Activated naive CD8-positive, alpha-beta T cell (primary cell): ENCODE data around the gene NEDD1.

Source experiments
- H3K27ac Mint-ChIP-seq: one replicate; pipeline ENCODE4 v1.8.0; 2021; ENCODE audit warnings: mixed read lengths
- H3K27me3 Mint-ChIP-seq: one replicate; pipeline ENCODE4 v1.8.0; 2021; ENCODE audit warnings: mixed read lengths
- H3K36me3 Mint-ChIP-seq: one replicate; pipeline ENCODE4 v1.8.0; 2021; ENCODE audit warnings: mixed read lengths
- H3K4me1 Mint-ChIP-seq: one replicate; pipeline ENCODE4 v1.8.0; 2021; ENCODE audit warnings: low read depth, mixed read lengths
- H3K4me3 Mint-ChIP-seq: one replicate; pipeline ENCODE4 v1.8.0; 2021; ENCODE audit warnings: mild to moderate bottlenecking, mixed read lengths
- H3K9me3 Mint-ChIP-seq: one replicate; pipeline ENCODE4 v1.8.0; 2021; ENCODE audit warnings: low read depth, mixed read lengths

Gene NEDD1

GRCh38 chr12:96948782-96949181 lies 41.7 kb downstream of the NEDD1 start:
- peaks cover 4% of the 10 kb centered on the region for H3K9me3 Mint-ChIP-seq
- H3K27ac Mint-ChIP-seq = no peak overlapping the region
- H3K4me1 Mint-ChIP-seq = no peaks in the 10 kb centered on the region
- no peaks in the 10 kb centered on the region for H3K27me3 Mint-ChIP-seq
- peaks cover 41% of the 10 kb centered on the region for H3K36me3 Mint-ChIP-seq
- no peak overlapping the region for H3K4me3 Mint-ChIP-seq

- no peaks in the 10 kb centered on the region for H3K36me3 Mint-ChIP-seq
- H3K9me3 Mint-ChIP-seq = no peaks in the 10 kb centered on the region
- no peak overlapping the region for H3K4me3 Mint-ChIP-seq
- peaks cover 6% of the 10 kb centered on the region for H3K27me3 Mint-ChIP-seq
- no peaks in the 10 kb centered on the region for H3K4me1 Mint-ChIP-seq
- no peak overlapping the region for H3K27ac Mint-ChIP-seq
Measured at GRCh38 chr12:96979532-96979931, 72.5 kb downstream of the NEDD1 start.

GRCh38 chr12:96980991-96981414 lies 73.9 kb downstream of the NEDD1 start:
- no peak overlapping the region for H3K4me3 Mint-ChIP-seq
- H3K4me1 Mint-ChIP-seq = no peaks in the 10 kb centered on the region
- H3K36me3 Mint-ChIP-seq = no peaks in the 10 kb centered on the region
- no peak overlapping the region for H3K27ac Mint-ChIP-seq
- no peaks in the 10 kb centered on the region for H3K9me3 Mint-ChIP-seq
- peaks cover 6% of the 10 kb centered on the region for H3K27me3 Mint-ChIP-seq

GRCh38 chr12:96981911-96982310 lies 74.9 kb downstream of the NEDD1 start:
- H3K4me1 Mint-ChIP-seq = peaks cover 2% of the 10 kb centered on the region
- peaks cover 8% of the 10 kb centered on the region for H3K27me3 Mint-ChIP-seq
- no peaks in the 10 kb centered on the region for H3K36me3 Mint-ChIP-seq
- no peak overlapping the region for H3K4me3 Mint-ChIP-seq
- no peaks in the 10 kb centered on the region for H3K9me3 Mint-ChIP-seq
- H3K27ac Mint-ChIP-seq = no peak overlapping the region

- no peak overlapping the region for H3K27ac Mint-ChIP-seq
Measured at GRCh38 chr12:96982671-96983070, 75.6 kb downstream of the NEDD1 start.

GRCh38 chr12:96985515-96986362 lies 78.7 kb downstream of the NEDD1 start:
- Mint-ChIP-seq H3K4me1 (peaks cover 2% of the 10 kb centered on the region), H3K36me3 (no peaks in the 10 kb centered on the region), H3K27ac (no peak overlapping the region), H3K4me3 (peak overlapping the region; percentile 72), H3K27me3 (peaks cover 21% of the 10 kb centered on the region), H3K9me3 (no peaks in the 10 kb centered on the region)

More at GRCh38 chr12:96982671-96983070, 75.6 kb downstream of the NEDD1 start:
- peaks cover 2% of the 10 kb centered on the region for H3K4me1 Mint-ChIP-seq
- H3K9me3 Mint-ChIP-seq = no peaks in the 10 kb centered on the region
- no peaks in the 10 kb centered on the region for H3K36me3 Mint-ChIP-seq
- H3K27me3 Mint-ChIP-seq = peaks cover 8% of the 10 kb centered on the region
- H3K4me3 Mint-ChIP-seq = no peak overlapping the region

GRCh38 chr12:96986883-96987523 lies 79.9 kb downstream of the NEDD1 start:
- H3K9me3 Mint-ChIP-seq = no peaks in the 10 kb centered on the region
- H3K27me3 Mint-ChIP-seq = peaks cover 18% of the 10 kb centered on the region
- H3K27ac Mint-ChIP-seq = no peak overlapping the region
- H3K36me3 Mint-ChIP-seq = no peaks in the 10 kb centered on the region
- peaks cover 2% of the 10 kb centered on the region for H3K4me1 Mint-ChIP-seq
- peak overlapping the region; percentile 72 for H3K4me3 Mint-ChIP-seq

- Mint-ChIP-seq H3K4me1 (peaks cover 2% of the 10 kb centered on the region), H3K9me3 (no peaks in the 10 kb centered on the region), H3K27me3 (peaks cover 20% of the 10 kb centered on the region), H3K36me3 (no peaks in the 10 kb centered on the region), H3K4me3 (no peak overlapping the region), H3K27ac (no peak overlapping the region)
Measured at GRCh38 chr12:96988919-96989318, 81.9 kb downstream of the NEDD1 start.

- Mint-ChIP-seq H3K36me3 (no peaks in the 10 kb centered on the region), H3K9me3 (no peaks in the 10 kb centered on the region), H3K4me1 (peaks cover 2% of the 10 kb centered on the region), H3K27me3 (peaks cover 20% of the 10 kb centered on the region), H3K27ac (no peak overlapping the region), H3K4me3 (no peak overlapping the region)
Measured at GRCh38 chr12:96989916-96990315, 82.9 kb downstream of the NEDD1 start.

GRCh38 chr12:96994900-96995299 lies 87.8 kb downstream of the NEDD1 start:
- no peaks in the 10 kb centered on the region for H3K4me1 Mint-ChIP-seq
- H3K9me3 Mint-ChIP-seq = no peaks in the 10 kb centered on the region
- peaks cover 19% of the 10 kb centered on the region for H3K27me3 Mint-ChIP-seq
- no peak overlapping the region for H3K4me3 Mint-ChIP-seq
- no peak overlapping the region for H3K27ac Mint-ChIP-seq
- H3K36me3 Mint-ChIP-seq = no peaks in the 10 kb centered on the region

- Mint-ChIP-seq H3K27ac (no peak overlapping the region), H3K4me3 (no peak overlapping the region), H3K4me1 (no peaks in the 10 kb centered on the region), H3K27me3 (peaks cover 19% of the 10 kb centered on the region), H3K36me3 (no peaks in the 10 kb centered on the region), H3K9me3 (no peaks in the 10 kb centered on the region)
Measured at GRCh38 chr12:96995861-96996260, 88.8 kb downstream of the NEDD1 start.

GRCh38 chr12:96997797-96998484 lies 90.9 kb downstream of the NEDD1 start:
- no peak overlapping the region for H3K27ac Mint-ChIP-seq
- H3K9me3 Mint-ChIP-seq = no peaks in the 10 kb centered on the region
- H3K4me3 Mint-ChIP-seq = no peak overlapping the region
- peaks cover 16% of the 10 kb centered on the region for H3K27me3 Mint-ChIP-seq
- H3K4me1 Mint-ChIP-seq = no peaks in the 10 kb centered on the region
- no peaks in the 10 kb centered on the region for H3K36me3 Mint-ChIP-seq

GRCh38 chr12:97003276-97003675 lies 96.2 kb downstream of the NEDD1 start:
- Mint-ChIP-seq H3K4me3 (no peak overlapping the region), H3K36me3 (no peaks in the 10 kb centered on the region), H3K27ac (no peak overlapping the region), H3K9me3 (no peaks in the 10 kb centered on the region), H3K4me1 (no peaks in the 10 kb centered on the region), H3K27me3 (peaks cover 11% of the 10 kb centered on the region)
